HepG2 (cell line): ENCODE results near the gene AARS1. TPM values are rescaled to one million over a fixed set of nuclear protein-coding genes. Genes with fewer than 3 reads are reported as not detected.

Experiments
- AGO2 ChIP-seq: fragments of 200-400 bp; formaldehyde crosslinking; optimal IDR thresholded peaks from 2 replicates; pipeline ENCODE3; 2017; ENCODE audit warnings: mild to moderate bottlenecking, low read depth, low read length, moderate library complexity
- BCL6 ChIP-seq: IDR thresholded peaks from 2 replicates; pipeline ENCODE4 v1.6.1; 2016; ENCODE audit warnings: missing genetic modification reagents, missing compliant biosample characterization
- ELF1 ChIP-seq: sonication (generic); formaldehyde crosslinking; IDR thresholded peaks from 2 replicates; pipeline ENCODE4 v1.4.0; 2020; ENCODE audit warnings: missing genetic modification reagents
- KAT7 ChIP-seq: IDR thresholded peaks from 2 replicates; pipeline ENCODE4 v1.6.1; 2018; ENCODE audit warnings: borderline replicate concordance, missing compliant biosample characterization
- KLF12 ChIP-seq: sonication (generic); formaldehyde crosslinking; IDR thresholded peaks from 2 replicates; pipeline ENCODE4 v1.4.0; 2020; ENCODE audit warnings: missing genetic modification reagents, borderline replicate concordance
- KMT2A ChIP-seq: sonication (generic); formaldehyde crosslinking; IDR thresholded peaks from 2 replicates; pipeline ENCODE4 v1.4.0; 2020; ENCODE audit warnings: missing genetic modification reagents
- MEIS2 ChIP-seq: sonication (generic); formaldehyde crosslinking; IDR thresholded peaks from 2 replicates; pipeline ENCODE4 v1.9.0; 2021; ENCODE audit warnings: mild to moderate bottlenecking, missing genetic modification reagents
- NONO ChIP-seq, 2 experiments: fragments of 450-650 bp in 1 of 2; sonication (generic) in 1 of 2; formaldehyde crosslinking in 1 of 2; IDR thresholded peaks in 1 of 2; conservative IDR thresholded peaks in 1 of 2; 2 replicates each; pipeline versions ENCODE4 v1.6.1 to v1.8.0; 2017 to 2022; ENCODE audit warnings: mild to moderate bottlenecking in 1 of 2, missing genetic modification reagents in 1 of 2, moderate library complexity in 1 of 2
- NR2F6 ChIP-seq, 2 experiments: IDR thresholded peaks; 2 replicates each; pipeline ENCODE4 v1.6.1; 2016; ENCODE audit warnings: antibody characterized with exemption in 1 of 2, mild to moderate bottlenecking in 1 of 2
- SRSF1 ChIP-seq: fragments of 200-400 bp; formaldehyde crosslinking; optimal IDR thresholded peaks from 2 replicates; pipeline ENCODE3; 2017; ENCODE audit warnings: mild to moderate bottlenecking, low read depth, low read length, moderate library complexity
- TARDBP ChIP-seq: sonication (generic); formaldehyde crosslinking; IDR thresholded peaks from 2 replicates; pipeline ENCODE4 v1.8.0; 2022; ENCODE audit warnings: mild to moderate bottlenecking, missing genetic modification reagents
- XRCC5 ChIP-seq: fragments of 200-400 bp; formaldehyde crosslinking; optimal IDR thresholded peaks from 2 replicates; pipeline ENCODE3; 2017; ENCODE audit warnings: mild to moderate bottlenecking, low read length
- YEATS4 ChIP-seq: sonication (generic); formaldehyde crosslinking; IDR thresholded peaks from 2 replicates; pipeline ENCODE4 v1.4.0; 2020; ENCODE audit warnings: missing genetic modification reagents, borderline replicate concordance
- ZNF563 ChIP-seq: sonication (generic); formaldehyde crosslinking; IDR thresholded peaks from 2 replicates; pipeline ENCODE4 v1.8.0; 2022; ENCODE audit warnings: mild to moderate bottlenecking, moderate library complexity, missing genetic modification reagents
- ZNF644 ChIP-seq: IDR thresholded peaks from 2 replicates; pipeline ENCODE4 v1.6.1; 2016; ENCODE audit warnings: low read depth
- ZSCAN9 ChIP-seq: IDR thresholded peaks from 2 replicates; pipeline ENCODE4 v1.6.1; 2016; ENCODE audit warnings: borderline replicate concordance
- polyA plus RNA-seq, 8 experiments: library from polyadenylated mRNA; depleted of rRNA in 3 of 8; stranded (reverse) in 7 of 8; unstranded in 1 of 8; fragments of >200 nt; fragmentation: Illumina TruSeq in 4 of 8; extraction: Trizol in 4 of 8; gene quantifications; 2 replicates each; pipeline versions ENCODE4 v1.2.1 to v1.2.3, GENCODE V29; 2011 to 2016; ENCODE audit warnings: low read depth in 4 of 8, missing spikeins in 1 of 8, mixed read lengths in 1 of 8; ENCODE audit not compliant: insufficient read depth in 1 of 8
- total RNA-seq, 5 experiments: library from RNA; depleted of rRNA; stranded (reverse); fragments of >200 nt; fragmentation: Illumina TruSeq; extraction: Trizol; gene quantifications; 2 replicates each; pipeline ENCODE4 v1.2.3, GENCODE V29; 2016; ENCODE audit warnings: low read depth in 1 of 5
- TF ChIP-seq, protein P1 (sequence below): sonication (generic); formaldehyde crosslinking; IDR thresholded peaks from 2 replicates; pipeline ENCODE4 v1.9.0; 2021; ENCODE audit warnings: missing genetic modification reagents, borderline replicate concordance
- TF ChIP-seq, protein P2 (sequence below): sonication (generic); formaldehyde crosslinking; IDR thresholded peaks from 2 replicates; pipeline ENCODE4 v1.5.0; 2020; ENCODE audit warnings: mild to moderate bottlenecking, missing genetic modification reagents, moderate library complexity
- TF ChIP-seq, protein P3 (sequence below): sonication (generic); formaldehyde crosslinking; IDR thresholded peaks from 2 replicates; pipeline ENCODE4 v1.5.0; 2020; ENCODE audit warnings: missing genetic modification reagents, mild to moderate bottlenecking, borderline replicate concordance
- TF ChIP-seq, protein P4 (sequence below): sonication (generic); formaldehyde crosslinking; IDR thresholded peaks from 2 replicates; pipeline ENCODE4 v1.4.0; 2020; ENCODE audit warnings: missing genetic modification reagents, borderline replicate concordance

AARS1 gene
- total and polyA plus RNA-seq, 2 of the 13 experiments (the other 11 are each of a cell fraction or from before 2014, with no cell fraction given) = 107 to 132 TPM

- TF ChIP-seq, protein P1, sequence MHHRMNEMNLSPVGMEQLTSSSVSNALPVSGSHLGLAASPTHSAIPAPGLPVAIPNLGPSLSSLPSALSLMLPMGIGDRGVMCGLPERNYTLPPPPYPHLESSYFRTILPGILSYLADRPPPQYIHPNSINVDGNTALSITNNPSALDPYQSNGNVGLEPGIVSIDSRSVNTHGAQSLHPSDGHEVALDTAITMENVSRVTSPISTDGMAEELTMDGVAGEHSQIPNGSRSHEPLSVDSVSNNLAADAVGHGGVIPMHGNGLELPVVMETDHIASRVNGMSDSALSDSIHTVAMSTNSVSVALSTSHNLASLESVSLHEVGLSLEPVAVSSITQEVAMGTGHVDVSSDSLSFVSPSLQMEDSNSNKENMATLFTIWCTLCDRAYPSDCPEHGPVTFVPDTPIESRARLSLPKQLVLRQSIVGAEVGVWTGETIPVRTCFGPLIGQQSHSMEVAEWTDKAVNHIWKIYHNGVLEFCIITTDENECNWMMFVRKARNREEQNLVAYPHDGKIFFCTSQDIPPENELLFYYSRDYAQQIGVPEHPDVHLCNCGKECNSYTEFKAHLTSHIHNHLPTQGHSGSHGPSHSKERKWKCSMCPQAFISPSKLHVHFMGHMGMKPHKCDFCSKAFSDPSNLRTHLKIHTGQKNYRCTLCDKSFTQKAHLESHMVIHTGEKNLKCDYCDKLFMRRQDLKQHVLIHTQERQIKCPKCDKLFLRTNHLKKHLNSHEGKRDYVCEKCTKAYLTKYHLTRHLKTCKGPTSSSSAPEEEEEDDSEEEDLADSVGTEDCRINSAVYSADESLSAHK = no peak
- TF ChIP-seq BCL6 = no peak
- TF ChIP-seq KMT2A (CRISPR knock-in tag) = peak; percentile 55; the same call in 1 of the 2 replicates
- TF ChIP-seq ZNF563 (CRISPR knock-in tag) = no peak
- no peak for TF ChIP-seq ELF1 (CRISPR knock-in tag)
- TF ChIP-seq NONO (IDR thresholded peaks at IDR 0.05) = no peak
- no peak for TF ChIP-seq NONO (CRISPR knock-in tag; conservative IDR thresholded peaks at IDR 0.05)
- TF ChIP-seq YEATS4 (CRISPR knock-in tag) = no peak
- no peak for TF ChIP-seq ZNF644
- TF ChIP-seq MEIS2 (CRISPR knock-in tag) = no peak
- peak; percentile 86 for TF ChIP-seq XRCC5
- TF ChIP-seq AGO2 = peak; percentile 86
- TF ChIP-seq KLF12 (CRISPR knock-in tag) = no peak
- TF ChIP-seq, protein P2, sequence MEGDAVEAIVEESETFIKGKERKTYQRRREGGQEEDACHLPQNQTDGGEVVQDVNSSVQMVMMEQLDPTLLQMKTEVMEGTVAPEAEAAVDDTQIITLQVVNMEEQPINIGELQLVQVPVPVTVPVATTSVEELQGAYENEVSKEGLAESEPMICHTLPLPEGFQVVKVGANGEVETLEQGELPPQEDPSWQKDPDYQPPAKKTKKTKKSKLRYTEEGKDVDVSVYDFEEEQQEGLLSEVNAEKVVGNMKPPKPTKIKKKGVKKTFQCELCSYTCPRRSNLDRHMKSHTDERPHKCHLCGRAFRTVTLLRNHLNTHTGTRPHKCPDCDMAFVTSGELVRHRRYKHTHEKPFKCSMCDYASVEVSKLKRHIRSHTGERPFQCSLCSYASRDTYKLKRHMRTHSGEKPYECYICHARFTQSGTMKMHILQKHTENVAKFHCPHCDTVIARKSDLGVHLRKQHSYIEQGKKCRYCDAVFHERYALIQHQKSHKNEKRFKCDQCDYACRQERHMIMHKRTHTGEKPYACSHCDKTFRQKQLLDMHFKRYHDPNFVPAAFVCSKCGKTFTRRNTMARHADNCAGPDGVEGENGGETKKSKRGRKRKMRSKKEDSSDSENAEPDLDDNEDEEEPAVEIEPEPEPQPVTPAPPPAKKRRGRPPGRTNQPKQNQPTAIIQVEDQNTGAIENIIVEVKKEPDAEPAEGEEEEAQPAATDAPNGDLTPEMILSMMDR (CRISPR knock-in tag) = peak; percentile 60
- TF ChIP-seq ZSCAN9 (CRISPR knock-in tag) = no peak
- TF ChIP-seq, protein P3, sequence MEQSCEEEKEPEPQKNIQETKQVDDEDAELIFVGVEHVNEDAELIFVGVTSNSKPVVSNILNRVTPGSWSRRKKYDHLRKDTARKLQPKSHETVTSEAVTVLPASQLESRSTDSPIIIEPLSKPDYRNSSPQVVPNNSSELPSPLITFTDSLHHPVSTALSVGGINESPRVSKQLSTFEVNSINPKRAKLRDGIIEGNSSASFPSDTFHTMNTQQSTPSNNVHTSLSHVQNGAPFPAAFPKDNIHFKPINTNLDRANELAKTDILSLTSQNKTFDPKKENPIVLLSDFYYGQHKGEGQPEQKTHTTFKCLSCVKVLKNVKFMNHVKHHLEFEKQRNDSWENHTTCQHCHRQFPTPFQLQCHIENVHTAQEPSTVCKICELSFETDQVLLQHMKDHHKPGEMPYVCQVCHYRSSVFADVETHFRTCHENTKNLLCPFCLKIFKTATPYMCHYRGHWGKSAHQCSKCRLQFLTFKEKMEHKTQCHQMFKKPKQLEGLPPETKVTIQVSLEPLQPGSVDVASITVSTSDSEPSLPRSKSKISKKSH (CRISPR knock-in tag) = no peak
- TF ChIP-seq SRSF1 = no peak
- TF ChIP-seq KAT7 (CRISPR knock-in tag) = no peak
- TF ChIP-seq, protein P4, sequence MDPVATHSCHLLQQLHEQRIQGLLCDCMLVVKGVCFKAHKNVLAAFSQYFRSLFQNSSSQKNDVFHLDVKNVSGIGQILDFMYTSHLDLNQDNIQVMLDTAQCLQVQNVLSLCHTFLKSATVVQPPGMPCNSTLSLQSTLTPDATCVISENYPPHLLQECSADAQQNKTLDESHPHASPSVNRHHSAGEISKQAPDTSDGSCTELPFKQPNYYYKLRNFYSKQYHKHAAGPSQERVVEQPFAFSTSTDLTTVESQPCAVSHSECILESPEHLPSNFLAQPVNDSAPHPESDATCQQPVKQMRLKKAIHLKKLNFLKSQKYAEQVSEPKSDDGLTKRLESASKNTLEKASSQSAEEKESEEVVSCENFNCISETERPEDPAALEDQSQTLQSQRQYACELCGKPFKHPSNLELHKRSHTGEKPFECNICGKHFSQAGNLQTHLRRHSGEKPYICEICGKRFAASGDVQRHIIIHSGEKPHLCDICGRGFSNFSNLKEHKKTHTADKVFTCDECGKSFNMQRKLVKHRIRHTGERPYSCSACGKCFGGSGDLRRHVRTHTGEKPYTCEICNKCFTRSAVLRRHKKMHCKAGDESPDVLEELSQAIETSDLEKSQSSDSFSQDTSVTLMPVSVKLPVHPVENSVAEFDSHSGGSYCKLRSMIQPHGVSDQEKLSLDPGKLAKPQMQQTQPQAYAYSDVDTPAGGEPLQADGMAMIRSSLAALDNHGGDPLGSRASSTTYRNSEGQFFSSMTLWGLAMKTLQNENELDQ (CRISPR knock-in tag) = no peak
- no peak for TF ChIP-seq NR2F6 (IDR thresholded peaks at IDR 0.05)
- no peak for TF ChIP-seq NR2F6 (CRISPR knock-in tag; IDR thresholded peaks at IDR 0.05)
- no peak for TF ChIP-seq TARDBP (CRISPR knock-in tag)
These were observed 35.8 kb downstream of the AARS1 start (continued) for GRCh38 chr16:70253291-70254106.
